NCI-H774 (cell line): Measurements from ENCODE around the gene MGAM2.
"Not testable (repeated sequence)": the region's sequence is repeated elsewhere in the genome, so short reads cannot be mapped to it uniquely, and the experiment has no call there.

Experiments used
- DNase-seq: peaks from one replicate; lab custom pipeline; 2025; lab: John Stamatoyannopoulos, UW

Gene MGAM2

GRCh38 chr7:142111499-142111898, at the start of gene MGAM2:
Gene MGAM2, plus strand, starts transcription at chr7:142111718. Its CDS starts 5,156 bp downstream, at chr7:142116874.
- peak; percentile 30 for DNase-seq

GRCh38 chr7:142063551-142064442, 47.7 kb upstream of the MGAM2 start:
- DNase-seq: no peak

- DNase-seq: no peak
These were observed 45.0 kb upstream of the MGAM2 start for GRCh38 chr7:142066536-142066935.

- no peak for DNase-seq
These were observed 33.8 kb upstream of the MGAM2 start for GRCh38 chr7:142077762-142078161.

GRCh38 chr7:142083605-142084004, 27.9 kb upstream of the MGAM2 start:
- no peak for DNase-seq

GRCh38 chr7:142085428-142085827, 26.1 kb upstream of the MGAM2 start:
- no peak for DNase-seq

- peak; percentile 7 for DNase-seq
These were observed 23.4 kb upstream of the MGAM2 start for GRCh38 chr7:142088022-142088714.

- DNase-seq: no peak
These were observed 22.5 kb upstream of the MGAM2 start for GRCh38 chr7:142089035-142089434.

GRCh38 chr7:142091961-142092360, 19.6 kb upstream of the MGAM2 start:
- no peak for DNase-seq

- no peak for DNase-seq
These were observed 16.7 kb upstream of the MGAM2 start for GRCh38 chr7:142094861-142095260.

- DNase-seq: no peak
These were observed 13.9 kb upstream of the MGAM2 start for GRCh38 chr7:142097571-142097970.

- DNase-seq: no peak
These were observed 13.5 kb upstream of the MGAM2 start for GRCh38 chr7:142098004-142098403.

GRCh38 chr7:142099347-142099746, 12.2 kb upstream of the MGAM2 start:
- not testable (repeated sequence) for DNase-seq

GRCh38 chr7:142100634-142101033, 10.9 kb upstream of the MGAM2 start:
- no peak for DNase-seq

GRCh38 chr7:142101794-142102193, 9.7 kb upstream of the MGAM2 start:
- not testable (repeated sequence) for DNase-seq

GRCh38 chr7:142104550-142105527, 6.7 kb upstream of the MGAM2 start:
- no peak for DNase-seq

- no peak for DNase-seq
These were observed 2.6 kb upstream of the MGAM2 start for GRCh38 chr7:142108728-142109505.

- DNase-seq: no peak
These were observed 1.4 kb upstream of the MGAM2 start for GRCh38 chr7:142110098-142110497.

GRCh38 chr7:142110638-142111037, 880 bp upstream of the MGAM2 start:
- DNase-seq: no peak

- no peak for DNase-seq
These were observed 568 bp downstream of the MGAM2 start for GRCh38 chr7:142112086-142112485.

GRCh38 chr7:142114207-142114606, 2.7 kb downstream of the MGAM2 start:
- no peak for DNase-seq
